ENCODE measurements around the gene SUPT4H1.

SUPT4H1 gene

DNA sequence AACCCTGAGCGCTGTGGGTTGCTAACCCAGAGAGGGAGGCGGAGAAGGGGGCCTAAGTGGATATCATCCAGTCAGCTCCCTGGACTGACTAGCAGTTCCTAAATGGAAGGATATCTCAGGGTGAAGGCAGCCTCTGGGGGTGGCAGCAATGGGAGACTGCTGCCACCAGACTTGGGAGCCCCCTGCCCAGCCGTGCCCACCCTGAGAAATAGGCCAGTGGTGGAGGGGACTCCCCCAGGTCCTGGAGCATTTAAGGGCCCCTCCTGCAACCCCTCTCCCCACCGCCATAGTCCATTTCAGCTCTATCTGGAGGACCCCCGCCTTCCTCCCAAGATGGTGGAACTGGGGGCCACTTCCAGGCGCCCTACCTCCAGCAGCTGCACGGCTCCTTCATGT lies 31.8 kb downstream of the SUPT4H1 start:
- in situ Hi-C loops (cut with MboI; ENCODE audit: low sequenced_read_pairs), result no loop called here

GRCh38 chr17:58319173-58320162 lies 32.5 kb downstream of the SUPT4H1 start:
- in situ Hi-C loops (cut with MboI; ENCODE audit: low sequenced_read_pairs), result no loop called here

DNA sequence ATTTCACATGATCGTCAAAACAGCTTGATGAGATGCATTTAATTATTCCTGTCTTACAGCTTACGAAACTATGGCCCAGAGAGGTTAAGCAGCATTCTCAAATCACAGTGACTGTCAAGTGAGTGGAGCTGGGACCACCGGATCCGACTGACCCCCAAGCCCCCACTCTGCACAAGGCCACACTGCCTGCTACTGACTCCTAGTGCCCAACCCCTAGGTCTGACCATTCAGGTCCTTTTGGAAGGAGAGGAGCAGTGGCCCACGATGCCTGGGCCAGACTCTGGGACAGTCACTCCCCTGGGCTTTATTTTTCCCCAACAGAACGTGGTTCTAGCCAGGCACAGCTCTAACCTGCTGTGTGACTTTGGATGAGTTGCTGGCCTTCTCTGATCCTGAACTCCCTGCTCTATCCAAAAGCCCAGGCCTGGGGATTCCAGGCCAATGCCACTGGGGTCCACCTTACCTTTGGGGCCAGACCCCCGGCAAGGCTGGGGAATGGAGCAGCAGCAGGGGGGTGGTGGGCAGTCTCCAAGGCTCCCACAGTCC lies 33.3 kb downstream of the SUPT4H1 start:
- in situ Hi-C loops (cut with MboI; ENCODE audit: low sequenced_read_pairs), result no loop called here

DNA sequence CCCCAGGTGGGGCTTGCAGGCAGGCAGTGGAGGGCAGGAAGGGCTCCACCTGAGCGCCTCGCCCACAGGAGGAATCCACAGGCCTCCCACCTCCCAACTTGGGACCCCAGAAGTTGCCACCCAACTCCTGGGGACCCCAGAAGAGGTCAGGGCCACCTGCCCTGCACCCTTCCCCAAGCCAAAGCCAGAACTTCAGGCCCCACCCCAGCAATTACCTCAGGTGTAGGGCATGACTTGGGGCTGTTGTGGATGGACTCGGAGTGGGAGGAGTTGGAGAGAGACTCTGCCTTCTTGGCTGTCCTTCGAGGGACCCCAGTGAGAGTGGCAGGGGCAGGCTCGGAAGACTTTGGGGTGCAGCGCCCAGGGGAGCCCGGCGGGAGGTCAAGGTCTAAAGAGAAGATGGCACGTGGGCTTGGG lies 33.9 kb downstream of the SUPT4H1 start:
- in situ Hi-C loops (cut with MboI; ENCODE audit: low sequenced_read_pairs), result no loop called here

GRCh38 chr17:58317421-58318064 lies 34.5 kb downstream of the SUPT4H1 start:
- in situ Hi-C loops (cut with MboI; ENCODE audit: low sequenced_read_pairs), result no loop called here

- in situ Hi-C loops (cut with MboI; ENCODE audit: low sequenced_read_pairs), result no loop called here
These were observed 35.6 kb downstream of the SUPT4H1 start for GRCh38 chr17:58316260-58316960.

- in situ Hi-C loops (cut with MboI; ENCODE audit: low sequenced_read_pairs), result no loop called here
These were observed 36.3 kb downstream of the SUPT4H1 start for GRCh38 chr17:58315750-58316149.

GRCh38 chr17:58315281-58315711 lies 36.7 kb downstream of the SUPT4H1 start:
- in situ Hi-C loops (cut with MboI; ENCODE audit: low sequenced_read_pairs), result no loop called here

GRCh38 chr17:58314706-58315015 lies 37.3 kb downstream of the SUPT4H1 start:
- in situ Hi-C loops (cut with MboI; ENCODE audit: low sequenced_read_pairs), result no loop called here

GRCh38 chr17:58313815-58314705 lies 37.9 kb downstream of the SUPT4H1 start:
- in situ Hi-C loops (cut with MboI; ENCODE audit: low sequenced_read_pairs), result no loop called here

- in situ Hi-C loops (cut with MboI; ENCODE audit: low sequenced_read_pairs), result no loop called here
These were observed 39.2 kb downstream of the SUPT4H1 start for GRCh38 chr17:58312829-58313228.

GRCh38 chr17:58312021-58312630 lies 39.9 kb downstream of the SUPT4H1 start:
- in situ Hi-C loops (cut with MboI; ENCODE audit: low sequenced_read_pairs), result no loop called here

DNA sequence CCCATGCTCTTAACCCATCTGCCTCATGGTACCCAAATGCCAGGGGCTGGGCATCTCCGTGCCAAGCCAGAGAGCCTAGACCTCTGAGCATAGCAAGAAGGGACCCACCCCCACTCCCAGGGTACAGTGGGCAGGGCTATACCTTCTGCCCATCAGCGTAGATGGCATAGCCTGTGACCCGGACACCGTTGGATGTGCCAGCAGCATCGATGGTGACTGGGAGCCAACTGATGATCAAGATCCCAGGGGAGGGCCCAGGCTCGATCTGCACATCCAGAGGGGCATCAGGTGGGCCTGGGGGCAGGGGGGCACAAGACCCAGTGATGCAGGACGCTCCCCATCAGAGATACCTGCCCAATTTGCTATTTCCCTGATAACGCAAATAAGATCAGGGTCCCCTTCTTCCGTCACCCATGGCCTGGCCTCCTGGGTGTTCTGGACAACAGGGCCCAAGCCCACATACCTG lies 40.5 kb downstream of the SUPT4H1 start:
- in situ Hi-C loops (cut with MboI; ENCODE audit: low sequenced_read_pairs), result no loop called here

- in situ Hi-C loops (cut with MboI; ENCODE audit: low sequenced_read_pairs), result no loop called here
These were observed 41.2 kb downstream of the SUPT4H1 start for GRCh38 chr17:58310511-58311428.

- in situ Hi-C loops (cut with MboI; ENCODE audit: low sequenced_read_pairs), result no loop called here
These were observed 42.1 kb downstream of the SUPT4H1 start for GRCh38 chr17:58309918-58310259.

GRCh38 chr17:58308985-58309917 lies 42.8 kb downstream of the SUPT4H1 start:
- in situ Hi-C loops (cut with MboI; ENCODE audit: low sequenced_read_pairs), result no loop called here

DNA sequence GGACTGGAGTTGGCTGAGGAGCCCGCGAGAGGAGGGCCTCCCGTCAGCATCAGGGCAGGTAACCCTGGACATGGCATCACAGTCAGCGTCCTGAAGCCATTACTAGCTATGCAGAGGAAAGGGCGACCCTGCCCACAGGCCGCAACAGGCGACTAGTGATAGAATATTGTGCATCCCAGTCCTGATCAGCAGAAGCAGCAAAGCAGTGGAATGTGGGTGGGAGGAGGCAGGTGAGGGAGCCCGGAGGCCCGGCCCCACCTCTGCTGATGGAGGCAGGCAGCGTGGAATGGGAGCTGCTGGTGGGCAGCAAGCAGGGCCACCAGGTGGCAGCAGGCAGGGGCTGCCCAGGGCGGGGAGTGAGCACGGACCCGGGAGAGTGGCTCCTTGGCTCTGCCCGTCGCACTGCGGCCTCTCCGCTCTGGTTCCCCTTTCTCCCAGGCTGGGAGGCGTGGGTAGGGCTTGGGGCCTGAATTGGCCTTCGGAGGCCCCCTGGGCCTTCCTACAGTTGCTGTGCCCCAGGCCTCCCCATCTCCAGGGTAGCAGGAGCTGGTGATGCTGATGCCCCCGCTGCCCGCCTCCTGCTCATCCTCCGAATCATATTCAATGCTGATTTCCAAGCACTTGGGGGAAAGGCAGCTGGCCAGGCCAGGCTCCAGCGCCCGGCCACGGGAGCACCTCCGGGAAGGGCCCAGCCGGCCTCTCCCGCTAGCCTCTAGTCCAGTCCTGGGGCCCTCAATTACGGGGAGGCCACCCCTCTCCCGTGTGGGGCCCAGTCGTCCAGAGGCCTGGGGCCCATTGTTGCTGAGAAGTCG lies 43.6 kb downstream of the SUPT4H1 start:
- in situ Hi-C loops (cut with MboI; ENCODE audit: low sequenced_read_pairs), result no loop called here
